Ovary (tissue), 9 donors: ENCODE results near the gene MOSMO. TPM values are rescaled to one million over a fixed set of nuclear protein-coding genes. Genes with fewer than 3 reads are reported as not detected.

Experiments used
- DNase-seq, 5 donors: peaks; one replicate each; pipeline ENCODE4 v3.0.0-alpha.2; 2019 to 2020
- H3K27ac ChIP-seq, 2 donors: fragments of 200-600 bp; one replicate each; pipeline versions ENCODE4 v1.5.1 to v1.8.0; 2019 to 2022
- H3K27me3 ChIP-seq: fragments of 200-600 bp; one replicate; pipeline ENCODE4 v1.8.0; 2022
- H3K36me3 ChIP-seq: fragments of 200-600 bp; sonication (generic); one replicate; pipeline ENCODE4 v1.5.1; 2019
- H3K4me1 ChIP-seq: one replicate; pipeline ENCODE4 v1.8.1; 2013; ENCODE audit warnings: mild to moderate bottlenecking, moderate library complexity; ENCODE audit not compliant: insufficient read depth
- H3K4me3 ChIP-seq: fragments of 200-600 bp; sonication (generic); one replicate; pipeline ENCODE4 v1.5.1; 2017
- H3K9me3 ChIP-seq, 2 donors: fragments of 200-600 bp in 1 of 2; sonication (generic) in 1 of 2; one replicate each; pipeline versions ENCODE4 v1.5.1 to v1.8.1; 2013 to 2019; ENCODE audit warnings: mild to moderate bottlenecking in 1 of 2, moderate library complexity in 1 of 2
- EP300 ChIP-seq: sonication (generic); formaldehyde crosslinking; IDR thresholded peaks from one replicate; pipeline ENCODE4 v1.6.1; 2017; ENCODE audit warnings: antibody characterized with exemption
- POLR2A ChIP-seq: fragments of 450-650 bp; IDR thresholded peaks from one replicate; pipeline ENCODE4 v1.6.1; 2017; ENCODE audit warnings: antibody characterized with exemption, mild to moderate bottlenecking, moderate library complexity
- WGBS, 3 donors: extraction: QIAGEN DNeasy Blood & Tissue Kit in 1 of 3; methylation state at CpG; one replicate each; pipeline versions ENCODE4 v1.1.5 to v1.1.7; 2013 to 2017; 5-methylcytosine and 5-hydroxymethylcytosine counted together
- intact Hi-C, 4 donors: fragments of 100-400 bp; cut with DNase I; formaldehyde crosslinking; loops; one replicate each; pipeline versions ENCODE4 v1.11.0 to v1.15.1; 2022 to 2023
- polyA plus RNA-seq, 2 donors: library from polyadenylated mRNA; stranded (reverse); fragments of 200-250 nt in 1 of 2; fragments of 350-450 nt in 1 of 2; fragmentation: Illumina TruSeq in 1 of 2; extraction: RNeasy Lipid Tissue Mini Kit (QIAGEN cat#74804) in 1 of 2; gene quantifications; one replicate each; pipeline ENCODE4 v1.2.3, GENCODE V29; 2013 to 2014
- total RNA-seq, 7 donors: library from RNA; depleted of rRNA in 2 of 7; stranded (reverse); fragments of >200 nt in 2 of 7; fragmentation: NEBNext Ultra II Directional in 3 of 7; extraction: Animal tissue kit (Norgen Biotek cat#: 25700) in 3 of 7; gene quantifications; one replicate each; pipeline versions ENCODE4 v1.1.0 to v1.2.4, GENCODE V29; 2016 to 2023
- TF ChIP-seq, protein P1 (sequence below), 3 donors: fragments of 450-650 bp in 2 of 3; fragments of 200-600 bp in 1 of 3; IDR thresholded peaks; one replicate each; pipeline versions ENCODE4 v1.5.1 to v1.8.0; 2016 to 2022; ENCODE audit warnings: antibody characterized with exemption in 3 of 3, mild to moderate bottlenecking in 1 of 3
- donor health status: DM: no; HTN: no; CAD: no; lungs with moderate emphysema.
- donor health status: DM: no; HTN: no; CAD: no.
- donor health status: Bipolar disorder and iron deficiency.
- donor health status: DM: yes; HTN: yes; CAD: no.
- donor health status: DM: no; HTN: no; CAD: no.
- donor health status: DM: yes; HTN: yes; CAD: no.

The MOSMO gene
- total and polyA plus RNA-seq, 9 donors: 11.6 to 33.3 (median 18.2) TPM

DNA sequence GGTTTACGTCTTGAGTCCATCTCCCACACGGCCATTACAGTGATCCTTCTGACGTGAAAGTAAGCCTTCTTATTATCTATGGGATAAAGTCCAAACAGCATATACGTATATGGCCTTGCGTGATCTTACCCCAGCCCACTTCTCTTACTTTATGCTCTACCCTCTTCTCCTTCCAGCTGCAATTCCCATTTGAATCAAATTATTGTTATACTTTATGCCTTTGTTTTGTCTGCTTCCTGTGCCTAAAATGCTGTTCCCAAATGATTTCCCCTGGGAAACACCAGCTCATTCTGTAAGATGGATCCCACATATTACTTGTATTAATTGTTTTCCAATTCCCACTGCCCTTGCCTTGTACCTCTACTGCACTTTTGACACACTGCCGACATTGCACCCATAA, 43.6 kb upstream of the MOSMO start:
- intact Hi-C loops: no loop called here
- 79 to 87% (median 82%) methylated on average over 6 of the region's 6 CpGs for WGBS, 3 donors
- no peak for DNase-seq
- Histone ChIP-seq H3K27ac (no peak overlapping the region), H3K4me1 (no peaks in the 10 kb centered on the region), H3K4me3 (no peak overlapping the region), H3K27me3 (no peaks in the 10 kb centered on the region), H3K9me3 (no peaks in the 10 kb centered on the region), H3K36me3 (no peaks in the 10 kb centered on the region)
- TF ChIP-seq, protein P1, sequence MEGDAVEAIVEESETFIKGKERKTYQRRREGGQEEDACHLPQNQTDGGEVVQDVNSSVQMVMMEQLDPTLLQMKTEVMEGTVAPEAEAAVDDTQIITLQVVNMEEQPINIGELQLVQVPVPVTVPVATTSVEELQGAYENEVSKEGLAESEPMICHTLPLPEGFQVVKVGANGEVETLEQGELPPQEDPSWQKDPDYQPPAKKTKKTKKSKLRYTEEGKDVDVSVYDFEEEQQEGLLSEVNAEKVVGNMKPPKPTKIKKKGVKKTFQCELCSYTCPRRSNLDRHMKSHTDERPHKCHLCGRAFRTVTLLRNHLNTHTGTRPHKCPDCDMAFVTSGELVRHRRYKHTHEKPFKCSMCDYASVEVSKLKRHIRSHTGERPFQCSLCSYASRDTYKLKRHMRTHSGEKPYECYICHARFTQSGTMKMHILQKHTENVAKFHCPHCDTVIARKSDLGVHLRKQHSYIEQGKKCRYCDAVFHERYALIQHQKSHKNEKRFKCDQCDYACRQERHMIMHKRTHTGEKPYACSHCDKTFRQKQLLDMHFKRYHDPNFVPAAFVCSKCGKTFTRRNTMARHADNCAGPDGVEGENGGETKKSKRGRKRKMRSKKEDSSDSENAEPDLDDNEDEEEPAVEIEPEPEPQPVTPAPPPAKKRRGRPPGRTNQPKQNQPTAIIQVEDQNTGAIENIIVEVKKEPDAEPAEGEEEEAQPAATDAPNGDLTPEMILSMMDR (IDR thresholded peaks at IDR 0.05): no peak
- TF ChIP-seq EP300: no peak
- no peak for TF ChIP-seq POLR2A

DNA sequence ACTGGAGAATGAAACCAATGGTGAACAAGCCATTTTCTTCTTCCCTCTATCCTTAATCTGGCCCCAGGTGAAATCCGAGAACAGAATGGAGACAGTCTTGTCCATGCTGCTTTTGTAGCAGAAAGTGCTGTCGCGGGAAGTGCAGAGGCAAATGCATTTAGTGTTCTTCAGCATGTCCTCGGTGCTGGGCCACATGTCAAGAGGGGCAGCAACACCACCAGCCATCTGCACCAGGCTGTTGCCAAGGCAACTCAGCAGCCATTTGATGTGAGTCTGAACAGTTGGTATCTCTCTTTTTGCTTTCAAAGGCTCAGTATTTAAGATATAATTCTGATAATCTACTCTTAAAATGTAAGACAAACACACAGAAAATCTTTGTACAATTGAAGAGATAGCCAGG, 36.1 kb upstream of the MOSMO start:
- no peaks in the 10 kb centered on the region for H3K36me3 ChIP-seq
- TF ChIP-seq, protein P1 (IDR thresholded peaks at IDR 0.05): no peak
- TF ChIP-seq EP300: no peak
- no peak for TF ChIP-seq POLR2A
- intact Hi-C loops: no loop called here
- H3K4me3 ChIP-seq: no peak overlapping the region
- no peaks in the 10 kb centered on the region for H3K9me3 ChIP-seq
- no peaks in the 10 kb centered on the region for H3K4me1 ChIP-seq
- no peak overlapping the region for H3K27ac ChIP-seq
- WGBS, 3 donors: 90 to 93% (median 93%) methylated on average over 4 of the region's 4 CpGs
- DNase-seq: no peak
- H3K27me3 ChIP-seq: no peaks in the 10 kb centered on the region

DNA sequence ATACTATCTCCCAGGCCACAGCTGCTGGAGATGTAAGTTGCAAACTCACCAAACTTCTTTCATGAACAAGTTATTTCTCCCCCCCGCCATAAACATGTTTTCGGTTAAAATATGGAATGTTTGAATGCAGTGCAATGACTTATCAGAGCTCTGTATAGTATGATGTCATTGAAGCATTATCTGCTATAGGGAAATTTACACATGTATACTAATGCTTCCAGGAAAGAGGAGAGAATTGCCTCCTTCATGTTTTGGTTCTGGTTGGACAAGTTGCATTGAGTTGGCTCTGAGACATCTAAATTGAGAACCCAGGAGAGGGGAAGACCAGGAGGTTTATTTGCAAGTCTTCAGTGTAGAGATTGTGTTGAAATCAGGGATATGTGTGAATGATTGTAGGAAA, 34.0 kb upstream of the MOSMO start:
- WGBS, 3 donors: 88 to 96% (median 96%) methylated on average over 2 of the region's 2 CpGs
- H3K36me3 ChIP-seq: no peaks in the 10 kb centered on the region

DNA sequence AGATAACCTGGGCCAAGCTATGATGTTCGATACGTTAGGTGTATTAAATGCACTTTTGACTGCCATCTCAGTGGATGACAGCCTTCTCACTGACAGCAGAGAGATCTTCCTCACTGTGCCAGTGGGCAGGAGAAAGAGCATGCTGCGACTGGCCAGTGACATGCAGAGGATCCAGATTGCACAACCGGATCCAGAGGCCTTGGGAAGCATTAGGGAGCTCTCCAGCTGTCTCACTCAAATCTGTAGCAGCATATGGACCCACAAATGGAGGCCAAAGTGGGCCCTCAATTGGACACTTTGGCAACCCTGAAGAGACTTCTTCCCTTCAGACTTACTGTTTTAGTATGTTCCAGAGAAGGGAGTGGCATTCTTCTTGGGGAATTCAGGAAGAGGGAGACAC, 27.9 kb upstream of the MOSMO start:
- intact Hi-C loops: no loop called here
- no peaks in the 10 kb centered on the region for H3K27me3 ChIP-seq
- no peak for DNase-seq
- no peaks in the 10 kb centered on the region for H3K9me3 ChIP-seq
- WGBS, 3 donors: 80 to 87% (median 85%) methylated on average over 4 of the region's 4 CpGs
- TF ChIP-seq EP300 (no peak), POLR2A (no peak)
- TF ChIP-seq, protein P1 (IDR thresholded peaks at IDR 0.05): no peak
- H3K27ac ChIP-seq: no peak overlapping the region
- no peaks in the 10 kb centered on the region for H3K4me1 ChIP-seq
- no peak overlapping the region for H3K4me3 ChIP-seq
- H3K36me3 ChIP-seq: no peaks in the 10 kb centered on the region

More for the DNA sequence above, 34.0 kb upstream of the MOSMO start:
- no peaks in the 10 kb centered on the region for H3K27me3 ChIP-seq
- no peaks in the 10 kb centered on the region for H3K9me3 ChIP-seq
- TF ChIP-seq, protein P1 (IDR thresholded peaks at IDR 0.05): no peak
- TF ChIP-seq POLR2A: no peak
- TF ChIP-seq EP300: no peak
- no peak overlapping the region for H3K4me3 ChIP-seq
- no peaks in the 10 kb centered on the region for H3K4me1 ChIP-seq
- intact Hi-C loops: no loop called here
- no peak overlapping the region for H3K27ac ChIP-seq
- no peak for DNase-seq

DNA sequence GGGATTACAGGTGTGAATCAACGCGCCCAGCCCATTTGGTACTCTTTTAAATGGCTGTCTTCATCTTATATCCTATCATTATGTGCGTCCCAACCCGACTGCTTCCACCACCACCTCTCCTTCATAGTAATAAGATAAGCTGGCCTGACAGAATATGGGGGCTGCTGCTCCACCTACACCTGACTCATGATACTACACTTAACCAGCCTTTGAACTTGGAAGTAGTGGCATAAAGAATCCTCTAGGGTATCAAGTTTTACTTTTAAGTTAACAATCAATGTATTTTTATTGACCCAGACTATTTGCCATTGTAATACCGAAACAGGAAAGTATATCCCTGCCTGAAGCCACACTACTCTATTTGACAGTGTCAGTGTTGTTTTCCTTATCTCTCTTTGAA, 25.8 kb upstream of the MOSMO start:
- Histone ChIP-seq H3K4me3 (no peak overlapping the region), H3K36me3 (no peaks in the 10 kb centered on the region), H3K27me3 (no peaks in the 10 kb centered on the region), H3K27ac (no peak overlapping the region), H3K9me3 (no peaks in the 10 kb centered on the region), H3K4me1 (no peaks in the 10 kb centered on the region)
- TF ChIP-seq EP300: no peak
- no peak for TF ChIP-seq POLR2A
- TF ChIP-seq, protein P1 (IDR thresholded peaks at IDR 0.05): no peak
- 90 to 94% (median 93%) methylated on average over 5 of the region's 5 CpGs for WGBS, 3 donors
- no peak for DNase-seq
- intact Hi-C loops: no loop called here
